Smooth muscle cell (in vitro differentiated cells): ENCODE results near the gene ARMH3. TPM values are rescaled to one million over a fixed set of nuclear protein-coding genes. Genes with fewer than 3 reads are reported as not detected.
A peak's percentile ranks its signal among the peaks of the same experiment; 100 is the strongest.

ENCODE experiments used
- DNase-seq: peaks from one replicate; lab custom pipeline; 2025; ENCODE audit not compliant: unreplicated experiment; lab: John Stamatoyannopoulos, UW
- H2AFZ ChIP-seq: fragments of 200-600 bp; sonication (generic); 2 replicates; pipeline ENCODE4 v1.6.0; 2016; ENCODE audit warnings: antibody characterized with exemption, low read depth, mild to moderate bottlenecking
- H3F3A ChIP-seq: fragments of 200-600 bp; sonication (generic); 2 replicates; pipeline ENCODE4 v1.6.0; 2017; ENCODE audit warnings: antibody characterized with exemption, low read depth
- H3K27ac ChIP-seq: fragments of 200-600 bp; sonication (generic); 2 replicates; pipeline ENCODE4 v1.5.1; 2016; ENCODE audit warnings: low read depth, mild to moderate bottlenecking
- H3K27me3 ChIP-seq: fragments of 200-600 bp; sonication (generic); 2 replicates; pipeline ENCODE4 v1.6.1; 2016; ENCODE audit warnings: low read depth, mild to moderate bottlenecking
- H3K36me3 ChIP-seq: fragments of 200-600 bp; sonication (generic); 2 replicates; pipeline ENCODE4 v1.5.1; 2016; ENCODE audit warnings: low read depth
- H3K4me1 ChIP-seq: fragments of 200-600 bp; sonication (generic); 2 replicates; pipeline ENCODE4 v1.5.1; 2016; ENCODE audit warnings: low read depth
- H3K4me2 ChIP-seq: fragments of 200-600 bp; sonication (generic); 2 replicates; pipeline ENCODE4 v1.6.0; 2016; ENCODE audit warnings: mild to moderate bottlenecking
- H3K4me3 ChIP-seq: fragments of 200-600 bp; sonication (generic); 2 replicates; pipeline ENCODE4 v1.5.1; 2016; ENCODE audit warnings: mild to moderate bottlenecking
- H3K79me2 ChIP-seq: fragments of 200-600 bp; sonication (generic); 2 replicates; pipeline ENCODE4 v1.6.0; 2016; ENCODE audit warnings: low read depth, mild to moderate bottlenecking
- H3K9ac ChIP-seq: fragments of 200-600 bp; sonication (generic); 2 replicates; pipeline ENCODE4 v1.6.0; 2016; ENCODE audit warnings: low read depth
- H3K9me3 ChIP-seq: fragments of 200-600 bp; sonication (generic); replicated peaks from 2 replicates; pipeline ENCODE4 v1.5.1; 2016; ENCODE audit warnings: low read depth
- H4K20me1 ChIP-seq: fragments of 200-600 bp; sonication (generic); 2 replicates; pipeline ENCODE4 v1.6.0; 2016; ENCODE audit warnings: low read depth
- WGBS: methylation state at CpG from one replicate; pipeline ENCODE4 v1.1.7; 2016; ENCODE audit warnings: low lambda C conversion rate; 5-methylcytosine and 5-hydroxymethylcytosine counted together
- polyA plus RNA-seq: library from polyadenylated mRNA; unstranded; fragments of >200 nt; fragmentation: Nextera tagmentation; extraction: Ambion mirVana; gene quantifications from 2 replicates; pipeline ENCODE4 v1.2.1, GENCODE V29; 2016
- total RNA-seq: library from RNA; depleted of rRNA; stranded (reverse); fragments of >200 nt; gene quantifications from 2 replicates; pipeline ENCODE4 v1.2.3, GENCODE V29; 2014
- TF ChIP-seq, protein P1 (sequence below): fragments of 200-600 bp; sonication (generic); IDR thresholded peaks from 2 replicates; pipeline ENCODE4 v1.5.1; 2017; ENCODE audit warnings: borderline replicate concordance, mild to moderate bottlenecking, antibody characterized with exemption; ENCODE audit not compliant: insufficient read depth, poor library complexity, severe bottlenecking

Gene ARMH3
- total and polyA plus RNA-seq, 2 experiments from 2014 or later, result 7.6 to 10.8 TPM

DNA sequence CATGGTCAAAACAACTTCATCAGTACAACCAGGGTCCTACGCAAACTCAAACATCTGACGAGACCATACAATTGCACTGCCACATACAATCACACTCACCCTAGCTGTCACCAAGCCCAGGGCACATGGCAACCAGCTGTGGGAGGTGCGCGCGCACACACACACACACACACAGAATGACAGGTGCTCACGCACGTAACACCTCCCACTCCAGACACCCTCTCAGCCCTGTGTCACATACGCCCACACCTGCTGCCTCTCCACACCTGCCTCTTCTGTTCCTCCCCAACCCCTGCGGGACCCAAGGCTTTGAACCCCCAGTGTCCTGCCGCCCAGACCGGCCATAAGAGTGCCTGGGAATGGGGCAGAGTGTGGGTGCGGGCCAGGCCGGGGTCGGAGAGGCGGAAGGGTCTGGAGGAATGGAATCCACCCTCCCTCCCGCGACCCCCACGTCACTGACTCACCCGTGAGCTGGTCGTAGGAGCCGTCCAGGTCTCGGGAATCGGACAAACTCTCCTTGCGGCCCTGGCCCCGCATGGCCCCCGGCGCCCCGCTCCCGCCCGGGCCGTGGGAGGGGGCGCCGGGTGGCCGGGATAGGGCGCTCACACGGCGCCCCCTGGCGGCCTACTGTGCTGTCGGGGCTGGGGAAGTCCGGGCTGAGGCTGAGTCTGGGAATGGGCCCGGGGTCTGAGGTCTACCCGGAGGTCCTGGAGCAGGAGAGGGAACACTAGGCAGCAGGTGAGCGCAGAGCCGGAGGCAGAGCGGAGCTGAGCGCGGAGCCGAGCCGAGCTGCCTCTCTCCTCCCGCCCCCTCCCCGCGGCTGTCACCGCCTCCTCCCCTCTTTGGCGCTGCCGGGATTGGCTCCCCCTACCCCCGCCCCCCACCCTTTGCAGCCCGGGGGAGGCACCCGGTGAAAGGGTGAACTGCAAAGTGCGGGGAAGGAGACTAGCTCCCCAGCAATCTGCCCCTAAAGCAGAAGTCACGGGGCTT is 212.6 kb downstream of the ARMH3 start, which contains the start of gene KCNIP2:
Gene KCNIP2 (minus strand): TSS at position 769 of the 990 bp plus-strand sequence. CDS start 232 bp downstream, at position 537.
- H2AFZ ChIP-seq, result no peak within 1 kb of the TSS
- H3K36me3 ChIP-seq, result no peaks in the 10 kb centered on the region
- no peak within 1 kb of the TSS for H3K4me3 ChIP-seq
- no peaks in the 10 kb centered on the region for H3K9me3 ChIP-seq
- TF ChIP-seq, protein P1, sequence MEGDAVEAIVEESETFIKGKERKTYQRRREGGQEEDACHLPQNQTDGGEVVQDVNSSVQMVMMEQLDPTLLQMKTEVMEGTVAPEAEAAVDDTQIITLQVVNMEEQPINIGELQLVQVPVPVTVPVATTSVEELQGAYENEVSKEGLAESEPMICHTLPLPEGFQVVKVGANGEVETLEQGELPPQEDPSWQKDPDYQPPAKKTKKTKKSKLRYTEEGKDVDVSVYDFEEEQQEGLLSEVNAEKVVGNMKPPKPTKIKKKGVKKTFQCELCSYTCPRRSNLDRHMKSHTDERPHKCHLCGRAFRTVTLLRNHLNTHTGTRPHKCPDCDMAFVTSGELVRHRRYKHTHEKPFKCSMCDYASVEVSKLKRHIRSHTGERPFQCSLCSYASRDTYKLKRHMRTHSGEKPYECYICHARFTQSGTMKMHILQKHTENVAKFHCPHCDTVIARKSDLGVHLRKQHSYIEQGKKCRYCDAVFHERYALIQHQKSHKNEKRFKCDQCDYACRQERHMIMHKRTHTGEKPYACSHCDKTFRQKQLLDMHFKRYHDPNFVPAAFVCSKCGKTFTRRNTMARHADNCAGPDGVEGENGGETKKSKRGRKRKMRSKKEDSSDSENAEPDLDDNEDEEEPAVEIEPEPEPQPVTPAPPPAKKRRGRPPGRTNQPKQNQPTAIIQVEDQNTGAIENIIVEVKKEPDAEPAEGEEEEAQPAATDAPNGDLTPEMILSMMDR, result peak; percentile 63
- WGBS, result 39% methylated on average over 24 of the region's 60 CpGs
- peaks cover 85% of the 10 kb centered on the region for H4K20me1 ChIP-seq
- H3K4me2 ChIP-seq, result peak within 1 kb of the TSS; percentile 78
- no peaks in the 10 kb centered on the region for H3F3A ChIP-seq
- peaks cover 39% of the 10 kb centered on the region for H3K27me3 ChIP-seq
- no peak within 1 kb of the TSS for H3K9ac ChIP-seq
- H3K4me1 ChIP-seq, result peaks cover 19% of the 10 kb centered on the region
- DNase-seq, result no peak
- no peak within 1 kb of the TSS for H3K27ac ChIP-seq
- H3K79me2 ChIP-seq, result no peaks in the 10 kb centered on the region

GRCh38 chr10:101841826-101842225 is 214.1 kb downstream of the ARMH3 start:
- Histone ChIP-seq H4K20me1 (peaks cover 80% of the 10 kb centered on the region), H3K27ac (no peak overlapping the region), H3K27me3 (peaks cover 39% of the 10 kb centered on the region), H3K9ac (no peak overlapping the region), H3K4me3 (no peak overlapping the region), H3K4me2 (no peak overlapping the region), H3K4me1 (peaks cover 19% of the 10 kb centered on the region), H3F3A (no peaks in the 10 kb centered on the region), H3K9me3 (no peaks in the 10 kb centered on the region), H3K36me3 (no peaks in the 10 kb centered on the region), H3K79me2 (no peaks in the 10 kb centered on the region), H2AFZ (no peak overlapping the region)
- TF ChIP-seq, protein P1, result no peak
- no peak for DNase-seq

- H3K4me1 ChIP-seq, result peaks cover 19% of the 10 kb centered on the region
- H4K20me1 ChIP-seq, result peaks cover 84% of the 10 kb centered on the region
- peak overlapping the region; percentile 90 for H3K4me2 ChIP-seq
- H3K27me3 ChIP-seq, result peaks cover 39% of the 10 kb centered on the region
- TF ChIP-seq, protein P1, result peak; percentile 90
- H2AFZ ChIP-seq, result no peak overlapping the region
- H3K9me3 ChIP-seq, result no peaks in the 10 kb centered on the region
- H3K9ac ChIP-seq, result no peak overlapping the region
- no peaks in the 10 kb centered on the region for H3K79me2 ChIP-seq
- WGBS, result 5% methylated on average over 46 of the region's 46 CpGs
- H3K36me3 ChIP-seq, result no peaks in the 10 kb centered on the region
- DNase-seq, result peak; percentile 54
- no peak overlapping the region for H3K27ac ChIP-seq
- H3F3A ChIP-seq, result no peaks in the 10 kb centered on the region
- peak overlapping the region; percentile 44 for H3K4me3 ChIP-seq
Observed at GRCh38 chr10:101840741-101841453, 215.1 kb downstream of the ARMH3 start.
